ENCODE data around the gene AMDHD2. TPM values are rescaled to one million over a fixed set of nuclear protein-coding genes. Genes with fewer than 3 reads are reported as not detected.
"Not testable (repeated sequence)": the region's sequence is repeated elsewhere in the genome, so short reads cannot be mapped to it uniquely, and the experiment has no call there.

Gene AMDHD2
- total RNA-seq, 1 donor, result 94.8 TPM

- H3K4me1 ChIP-seq (ENCODE audit: insufficient read depth, low read length); H3K27me3 ChIP-seq (ENCODE audit: insufficient read depth, low read length); H2AFZ ChIP-seq (ENCODE audit: low read length); H3K4me3 ChIP-seq (ENCODE audit: insufficient read depth, low read length); H3K27ac ChIP-seq (ENCODE audit: low read depth, low read length); H3K4me2 ChIP-seq (ENCODE audit: insufficient read depth, low read length); H3K36me3 ChIP-seq (ENCODE audit: insufficient read depth, low read length); H3K79me2 ChIP-seq (ENCODE audit: insufficient read depth, low read length); DNase-seq (ENCODE audit: insufficient read length, low spot score, missing footprints); H4K20me1 ChIP-seq (ENCODE audit: insufficient read depth, low read length); H3K9me3 ChIP-seq (ENCODE audit: low read depth, low read length): not testable (repeated sequence)
- peak; percentile 12 for TF ChIP-seq CTCF (IDR thresholded peaks at IDR 0.05; ENCODE audit: extremely low read depth, low read depth, low read length)
Observed at GRCh38 chr16:2560798-2561133, 40.6 kb downstream of the AMDHD2 start.

GRCh38 chr16:2567506-2567905 lies 47.3 kb downstream of the AMDHD2 start:
- not testable (repeated sequence) for H3K79me2 ChIP-seq (ENCODE audit: insufficient read depth, low read length); H3K27me3 ChIP-seq (ENCODE audit: insufficient read depth, low read length); H3K4me2 ChIP-seq (ENCODE audit: insufficient read depth, low read length)

GRCh38 chr16:2568573-2568972 lies 48.4 kb downstream of the AMDHD2 start:
- H4K20me1 ChIP-seq (ENCODE audit: insufficient read depth, low read length); H3K4me2 ChIP-seq (ENCODE audit: insufficient read depth, low read length); DNase-seq (ENCODE audit: insufficient read length, low spot score, missing footprints); H3K4me1 ChIP-seq (ENCODE audit: insufficient read depth, low read length); H3K9me3 ChIP-seq (ENCODE audit: low read depth, low read length); H3K4me3 ChIP-seq (ENCODE audit: insufficient read depth, low read length); H3K79me2 ChIP-seq (ENCODE audit: insufficient read depth, low read length); H2AFZ ChIP-seq (ENCODE audit: low read length); H3K27ac ChIP-seq (ENCODE audit: low read depth, low read length); H3K36me3 ChIP-seq (ENCODE audit: insufficient read depth, low read length); H3K27me3 ChIP-seq (ENCODE audit: insufficient read depth, low read length): not testable (repeated sequence)

More at GRCh38 chr16:2567506-2567905, 47.3 kb downstream of the AMDHD2 start:
- not testable (repeated sequence) for H2AFZ ChIP-seq (ENCODE audit: low read length); DNase-seq (ENCODE audit: insufficient read length, low spot score, missing footprints); H3K27ac ChIP-seq (ENCODE audit: low read depth, low read length); H3K4me1 ChIP-seq (ENCODE audit: insufficient read depth, low read length); H3K9me3 ChIP-seq (ENCODE audit: low read depth, low read length); H3K4me3 ChIP-seq (ENCODE audit: insufficient read depth, low read length); H3K36me3 ChIP-seq (ENCODE audit: insufficient read depth, low read length); H4K20me1 ChIP-seq (ENCODE audit: insufficient read depth, low read length)

GRCh38 chr16:2572704-2573103 lies 52.5 kb downstream of the AMDHD2 start:
- H3K79me2 ChIP-seq (ENCODE audit: insufficient read depth, low read length); H3K4me1 ChIP-seq (ENCODE audit: insufficient read depth, low read length); DNase-seq (ENCODE audit: insufficient read length, low spot score, missing footprints); H4K20me1 ChIP-seq (ENCODE audit: insufficient read depth, low read length); H3K36me3 ChIP-seq (ENCODE audit: insufficient read depth, low read length); H3K9me3 ChIP-seq (ENCODE audit: low read depth, low read length); H3K4me2 ChIP-seq (ENCODE audit: insufficient read depth, low read length); H3K27ac ChIP-seq (ENCODE audit: low read depth, low read length); H3K4me3 ChIP-seq (ENCODE audit: insufficient read depth, low read length); H3K27me3 ChIP-seq (ENCODE audit: insufficient read depth, low read length); H2AFZ ChIP-seq (ENCODE audit: low read length): not testable (repeated sequence)

- not testable (repeated sequence) for H3K27ac ChIP-seq (ENCODE audit: low read depth, low read length); H3K4me3 ChIP-seq (ENCODE audit: insufficient read depth, low read length); H3K79me2 ChIP-seq (ENCODE audit: insufficient read depth, low read length); H3K9me3 ChIP-seq (ENCODE audit: low read depth, low read length); DNase-seq (ENCODE audit: insufficient read length, low spot score, missing footprints); H3K4me2 ChIP-seq (ENCODE audit: insufficient read depth, low read length); H3K36me3 ChIP-seq (ENCODE audit: insufficient read depth, low read length); H3K27me3 ChIP-seq (ENCODE audit: insufficient read depth, low read length); H2AFZ ChIP-seq (ENCODE audit: low read length); H3K4me1 ChIP-seq (ENCODE audit: insufficient read depth, low read length); H4K20me1 ChIP-seq (ENCODE audit: insufficient read depth, low read length)
Observed at GRCh38 chr16:2575839-2576238, 55.7 kb downstream of the AMDHD2 start.

GRCh38 chr16:2577044-2577443 lies 56.9 kb downstream of the AMDHD2 start:
- H3K79me2 ChIP-seq (ENCODE audit: insufficient read depth, low read length); H3K4me1 ChIP-seq (ENCODE audit: insufficient read depth, low read length); H4K20me1 ChIP-seq (ENCODE audit: insufficient read depth, low read length); H3K9me3 ChIP-seq (ENCODE audit: low read depth, low read length); H3K36me3 ChIP-seq (ENCODE audit: insufficient read depth, low read length); DNase-seq (ENCODE audit: insufficient read length, low spot score, missing footprints); H3K27me3 ChIP-seq (ENCODE audit: insufficient read depth, low read length); H3K4me2 ChIP-seq (ENCODE audit: insufficient read depth, low read length); H2AFZ ChIP-seq (ENCODE audit: low read length); H3K27ac ChIP-seq (ENCODE audit: low read depth, low read length); H3K4me3 ChIP-seq (ENCODE audit: insufficient read depth, low read length): not testable (repeated sequence)

- H3K27me3 ChIP-seq (ENCODE audit: insufficient read depth, low read length); H3K36me3 ChIP-seq (ENCODE audit: insufficient read depth, low read length); H3K4me2 ChIP-seq (ENCODE audit: insufficient read depth, low read length); DNase-seq (ENCODE audit: insufficient read length, low spot score, missing footprints); H3K4me3 ChIP-seq (ENCODE audit: insufficient read depth, low read length); H3K9me3 ChIP-seq (ENCODE audit: low read depth, low read length); H4K20me1 ChIP-seq (ENCODE audit: insufficient read depth, low read length); H3K4me1 ChIP-seq (ENCODE audit: insufficient read depth, low read length); H3K79me2 ChIP-seq (ENCODE audit: insufficient read depth, low read length); H2AFZ ChIP-seq (ENCODE audit: low read length); H3K27ac ChIP-seq (ENCODE audit: low read depth, low read length): not testable (repeated sequence)
Observed at GRCh38 chr16:2578905-2579304, 58.7 kb downstream of the AMDHD2 start.

- not testable (repeated sequence) for H3K4me3 ChIP-seq (ENCODE audit: insufficient read depth, low read length); H3K27ac ChIP-seq (ENCODE audit: low read depth, low read length); DNase-seq (ENCODE audit: insufficient read length, low spot score, missing footprints); H3K4me2 ChIP-seq (ENCODE audit: insufficient read depth, low read length); H3K79me2 ChIP-seq (ENCODE audit: insufficient read depth, low read length); H3K4me1 ChIP-seq (ENCODE audit: insufficient read depth, low read length); H3K9me3 ChIP-seq (ENCODE audit: low read depth, low read length); H4K20me1 ChIP-seq (ENCODE audit: insufficient read depth, low read length); H3K36me3 ChIP-seq (ENCODE audit: insufficient read depth, low read length); H2AFZ ChIP-seq (ENCODE audit: low read length); H3K27me3 ChIP-seq (ENCODE audit: insufficient read depth, low read length)
Observed at GRCh38 chr16:2580143-2580542, 60.0 kb downstream of the AMDHD2 start.

- H4K20me1 ChIP-seq (ENCODE audit: insufficient read depth, low read length); H3K27me3 ChIP-seq (ENCODE audit: insufficient read depth, low read length); H2AFZ ChIP-seq (ENCODE audit: low read length); H3K4me1 ChIP-seq (ENCODE audit: insufficient read depth, low read length); H3K27ac ChIP-seq (ENCODE audit: low read depth, low read length); DNase-seq (ENCODE audit: insufficient read length, low spot score, missing footprints); H3K4me3 ChIP-seq (ENCODE audit: insufficient read depth, low read length); H3K36me3 ChIP-seq (ENCODE audit: insufficient read depth, low read length); H3K4me2 ChIP-seq (ENCODE audit: insufficient read depth, low read length); H3K9me3 ChIP-seq (ENCODE audit: low read depth, low read length): not testable (repeated sequence)
- peaks cover 12% of the 10 kb centered on the region for H3K79me2 ChIP-seq (ENCODE audit: insufficient read depth, low read length)
Observed at GRCh38 chr16:2580818-2581217, 60.6 kb downstream of the AMDHD2 start.

All from osteoblast (primary cell).